K562 (cell line): Measurements from ENCODE around the gene PDZD8. TPM values are rescaled to one million over a fixed set of nuclear protein-coding genes. Genes with fewer than 3 reads are reported as not detected.

Experiments
- ATF7 ChIP-seq: fragments of 450-650 bp; IDR thresholded peaks from 2 replicates; pipeline ENCODE4 v1.7.1; 2014; ENCODE audit warnings: mild to moderate bottlenecking, moderate library complexity
- SMARCE1 ChIP-seq: fragments of 450-650 bp; IDR thresholded peaks from 2 replicates; pipeline ENCODE4 v1.7.1; 2016; ENCODE audit warnings: mild to moderate bottlenecking
- TEAD1 ChIP-seq, 2 experiments: fragments of 450-650 bp in 1 of 2; sonication (generic) in 1 of 2; formaldehyde crosslinking; IDR thresholded peaks; 2 replicates each; pipeline versions ENCODE4 v1.4.0 to v1.8.0; 2020 to 2022; ENCODE audit warnings: mild to moderate bottlenecking in 2 of 2, missing genetic modification reagents in 1 of 2
- ZNF165 ChIP-seq: fragments of 250-450 bp; sonication (Bioruptor Pico); IDR thresholded peaks from 2 replicates; pipeline ENCODE4 v1.4.0; 2020; ENCODE audit warnings: borderline replicate concordance
- polyA plus RNA-seq, 8 experiments: library from polyadenylated mRNA; depleted of rRNA in 4 of 8; stranded (reverse) in 5 of 8; unstranded in 3 of 8; fragments of >200 nt; fragmentation: Nextera tagmentation in 2 of 8; fragmentation: Illumina TruSeq in 1 of 8; extraction: Ambion mirVana in 2 of 8; extraction: Trizol in 1 of 8; gene quantifications; 2 replicates each; pipeline versions ENCODE4 v1.2.1 to v1.2.3, GENCODE V29; 2011 to 2014; ENCODE audit warnings: inconsistent platforms in 1 of 8, missing spikeins in 1 of 8
- total RNA-seq, 7 experiments: library from RNA; depleted of rRNA in 6 of 7; stranded (reverse); fragments of >200 nt in 6 of 7; fragmentation: Illumina TruSeq in 2 of 7; extraction: Trizol in 2 of 7; gene quantifications; 2 replicates each; pipeline versions ENCODE4 v1.2.1 to v1.2.3, GENCODE V29; 2011 to 2021; ENCODE audit warnings: low replicate concordance in 1 of 7
- TF ChIP-seq, protein P1 (sequence below), 2 experiments: fragments of 450-650 bp; formaldehyde crosslinking in 1 of 2; IDR thresholded peaks; 2 replicates each; pipeline versions ENCODE4 v1.4.0 to v1.6.1; 2014 to 2020; ENCODE audit warnings: mild to moderate bottlenecking in 2 of 2, borderline replicate concordance in 1 of 2, low read depth in 1 of 2
- TF ChIP-seq, protein P2 (sequence below): fragments of 450-650 bp; formaldehyde crosslinking; IDR thresholded peaks from 2 replicates; pipeline ENCODE4 v1.4.0; 2020; ENCODE audit warnings: mild to moderate bottlenecking, moderate library complexity

The PDZD8 gene
- total and polyA plus RNA-seq, 9 of the 15 experiments (the other 6 are each of a cell fraction or from before 2014, with no cell fraction given), result 5.5 to 53.4 (median 36.8) TPM

DNA sequence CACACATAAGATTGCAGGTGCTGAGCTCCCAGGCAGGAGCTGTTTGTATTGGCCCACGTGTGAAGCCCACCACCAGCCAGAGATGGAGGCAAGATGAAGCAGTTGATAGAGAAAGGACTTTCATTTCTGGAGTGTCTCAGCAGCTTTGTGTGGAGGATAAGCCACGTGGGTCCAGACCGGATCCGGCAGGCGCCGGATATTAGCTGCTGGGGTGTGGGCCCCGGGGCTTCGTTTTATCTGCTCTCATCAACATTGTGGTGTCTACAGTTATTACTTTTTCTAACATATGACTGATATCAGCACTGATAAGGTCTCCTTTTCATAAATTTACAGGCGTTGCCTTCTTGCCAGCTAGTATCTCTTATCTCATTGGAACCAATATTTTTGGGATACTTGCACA, 108.8 kb downstream of the PDZD8 start (continued):
- TF ChIP-seq, protein P1, sequence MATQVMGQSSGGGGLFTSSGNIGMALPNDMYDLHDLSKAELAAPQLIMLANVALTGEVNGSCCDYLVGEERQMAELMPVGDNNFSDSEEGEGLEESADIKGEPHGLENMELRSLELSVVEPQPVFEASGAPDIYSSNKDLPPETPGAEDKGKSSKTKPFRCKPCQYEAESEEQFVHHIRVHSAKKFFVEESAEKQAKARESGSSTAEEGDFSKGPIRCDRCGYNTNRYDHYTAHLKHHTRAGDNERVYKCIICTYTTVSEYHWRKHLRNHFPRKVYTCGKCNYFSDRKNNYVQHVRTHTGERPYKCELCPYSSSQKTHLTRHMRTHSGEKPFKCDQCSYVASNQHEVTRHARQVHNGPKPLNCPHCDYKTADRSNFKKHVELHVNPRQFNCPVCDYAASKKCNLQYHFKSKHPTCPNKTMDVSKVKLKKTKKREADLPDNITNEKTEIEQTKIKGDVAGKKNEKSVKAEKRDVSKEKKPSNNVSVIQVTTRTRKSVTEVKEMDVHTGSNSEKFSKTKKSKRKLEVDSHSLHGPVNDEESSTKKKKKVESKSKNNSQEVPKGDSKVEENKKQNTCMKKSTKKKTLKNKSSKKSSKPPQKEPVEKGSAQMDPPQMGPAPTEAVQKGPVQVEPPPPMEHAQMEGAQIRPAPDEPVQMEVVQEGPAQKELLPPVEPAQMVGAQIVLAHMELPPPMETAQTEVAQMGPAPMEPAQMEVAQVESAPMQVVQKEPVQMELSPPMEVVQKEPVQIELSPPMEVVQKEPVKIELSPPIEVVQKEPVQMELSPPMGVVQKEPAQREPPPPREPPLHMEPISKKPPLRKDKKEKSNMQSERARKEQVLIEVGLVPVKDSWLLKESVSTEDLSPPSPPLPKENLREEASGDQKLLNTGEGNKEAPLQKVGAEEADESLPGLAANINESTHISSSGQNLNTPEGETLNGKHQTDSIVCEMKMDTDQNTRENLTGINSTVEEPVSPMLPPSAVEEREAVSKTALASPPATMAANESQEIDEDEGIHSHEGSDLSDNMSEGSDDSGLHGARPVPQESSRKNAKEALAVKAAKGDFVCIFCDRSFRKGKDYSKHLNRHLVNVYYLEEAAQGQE (IDR thresholded peaks at IDR 0.05; ENCODE audit: borderline replicate concordance), result peak; percentile 89
- TF ChIP-seq, protein P1 (CRISPR knock-in tag; IDR thresholded peaks at IDR 0.05; ENCODE audit: low read depth), result no peak
- TF ChIP-seq ATF7 (no peak), TEAD1 (CRISPR knock-in tag; IDR thresholded peaks at IDR 0.05) (no peak), ZNF165 (CRISPR knock-in tag) (no peak), SMARCE1 (no peak)
- TF ChIP-seq, protein P2, sequence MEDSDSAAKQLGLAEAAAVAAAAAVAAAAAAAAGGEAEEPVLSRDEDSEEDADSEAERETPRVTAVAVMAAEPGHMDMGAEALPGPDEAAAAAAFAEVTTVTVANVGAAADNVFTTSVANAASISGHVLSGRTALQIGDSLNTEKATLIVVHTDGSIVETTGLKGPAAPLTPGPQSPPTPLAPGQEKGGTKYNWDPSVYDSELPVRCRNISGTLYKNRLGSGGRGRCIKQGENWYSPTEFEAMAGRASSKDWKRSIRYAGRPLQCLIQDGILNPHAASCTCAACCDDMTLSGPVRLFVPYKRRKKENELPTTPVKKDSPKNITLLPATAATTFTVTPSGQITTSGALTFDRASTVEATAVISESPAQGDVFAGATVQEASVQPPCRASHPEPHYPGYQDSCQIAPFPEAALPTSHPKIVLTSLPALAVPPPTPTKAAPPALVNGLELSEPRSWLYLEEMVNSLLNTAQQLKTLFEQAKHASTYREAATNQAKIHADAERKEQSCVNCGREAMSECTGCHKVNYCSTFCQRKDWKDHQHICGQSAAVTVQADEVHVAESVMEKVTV (CRISPR knock-in tag), result no peak
